SK-N-SH treated with all-trans-retinoic acid at 6 μM for 48 hours (cell line): ENCODE data around the gene CLSTN2.

Experiments
- ATAC-seq: fragments of 200-7000 bp; cut with Tn5 transposase; 3 replicates; pipeline ENCODE4 v1.9.1; 2020; ENCODE audit warnings: mild to moderate bottlenecking, moderate library complexity
- ARNTL ChIP-seq: fragments of 450-650 bp; formaldehyde crosslinking; IDR thresholded peaks from 2 replicates; pipeline ENCODE4 v1.5.0; 2020; ENCODE audit warnings: low read depth, mild to moderate bottlenecking, moderate library complexity, borderline replicate concordance
- CREB5 ChIP-seq: fragments of 250-450 bp; sonication (Bioruptor Pico); IDR thresholded peaks from 2 replicates; pipeline ENCODE4 v1.5.1; 2020; ENCODE audit warnings: low read depth, mild to moderate bottlenecking, moderate library complexity
- CSDC2 ChIP-seq: fragments of 250-450 bp; sonication (Bioruptor Pico); IDR thresholded peaks from 2 replicates; pipeline ENCODE4 v1.5.0; 2020; ENCODE audit warnings: mild to moderate bottlenecking, moderate library complexity
- ESRRG ChIP-seq: fragments of 250-450 bp; sonication (Bioruptor Pico); IDR thresholded peaks from 2 replicates; pipeline ENCODE4 v1.6.1; 2021; ENCODE audit warnings: mild to moderate bottlenecking
- OSR1 ChIP-seq: fragments of 250-450 bp; sonication (Bioruptor Pico); IDR thresholded peaks from 2 replicates; pipeline ENCODE4 v1.8.0; 2022; ENCODE audit warnings: moderate library complexity, mild to moderate bottlenecking, inconsistent platforms
- PATZ1 ChIP-seq: fragments of 250-450 bp; sonication (Bioruptor Pico); IDR thresholded peaks from 2 replicates; pipeline ENCODE4 v1.8.0; 2020; ENCODE audit warnings: mild to moderate bottlenecking, moderate library complexity, borderline replicate concordance
- PPARA ChIP-seq: fragments of 250-450 bp; sonication (Bioruptor Pico); IDR thresholded peaks from 2 replicates; pipeline ENCODE4 v1.5.0; 2020; ENCODE audit warnings: mild to moderate bottlenecking, borderline replicate concordance
- RARB ChIP-seq: fragments of 250-450 bp; sonication (Bioruptor Pico); IDR thresholded peaks from 2 replicates; pipeline ENCODE4 v1.8.0; 2021; ENCODE audit warnings: mild to moderate bottlenecking, moderate library complexity
- SNAI2 ChIP-seq: fragments of 250-450 bp; sonication (Bioruptor Pico); IDR thresholded peaks from 2 replicates; pipeline ENCODE4 v1.5.0; 2020; ENCODE audit warnings: mild to moderate bottlenecking, moderate library complexity
- TOX ChIP-seq: fragments of 250-450 bp; sonication (Bioruptor Pico); IDR thresholded peaks from 2 replicates; pipeline ENCODE4 v1.8.0; 2021; ENCODE audit warnings: mild to moderate bottlenecking, moderate library complexity, borderline replicate concordance
- TSHZ2 ChIP-seq: fragments of 250-450 bp; sonication (Bioruptor Pico); IDR thresholded peaks from 2 replicates; pipeline ENCODE4 v1.5.0; 2020; ENCODE audit warnings: mild to moderate bottlenecking, moderate library complexity
- ZC3H10 ChIP-seq: fragments of 250-450 bp; sonication (Bioruptor Pico); IDR thresholded peaks from 2 replicates; pipeline ENCODE4 v1.5.1; 2021; ENCODE audit warnings: mild to moderate bottlenecking, moderate library complexity
- ZFP30 ChIP-seq: fragments of 450-650 bp; formaldehyde crosslinking; IDR thresholded peaks from 2 replicates; pipeline ENCODE4 v1.5.0; 2022; ENCODE audit warnings: mild to moderate bottlenecking, moderate library complexity
- ZNF565 ChIP-seq: fragments of 450-650 bp; formaldehyde crosslinking; conservative IDR thresholded peaks from 2 replicates; pipeline ENCODE4 v1.5.0; 2020; ENCODE audit warnings: low read depth, mild to moderate bottlenecking, moderate library complexity
- ZNF8 ChIP-seq: fragments of 450-650 bp; formaldehyde crosslinking; IDR thresholded peaks from 2 replicates; pipeline ENCODE4 v1.5.0; 2020; ENCODE audit warnings: mild to moderate bottlenecking, moderate library complexity
- TF ChIP-seq, protein P1 (sequence below): fragments of 250-450 bp; sonication (Bioruptor Pico); IDR thresholded peaks from 2 replicates; pipeline ENCODE4 v1.5.1; 2021; ENCODE audit warnings: mild to moderate bottlenecking, moderate library complexity

CLSTN2 gene

DNA sequence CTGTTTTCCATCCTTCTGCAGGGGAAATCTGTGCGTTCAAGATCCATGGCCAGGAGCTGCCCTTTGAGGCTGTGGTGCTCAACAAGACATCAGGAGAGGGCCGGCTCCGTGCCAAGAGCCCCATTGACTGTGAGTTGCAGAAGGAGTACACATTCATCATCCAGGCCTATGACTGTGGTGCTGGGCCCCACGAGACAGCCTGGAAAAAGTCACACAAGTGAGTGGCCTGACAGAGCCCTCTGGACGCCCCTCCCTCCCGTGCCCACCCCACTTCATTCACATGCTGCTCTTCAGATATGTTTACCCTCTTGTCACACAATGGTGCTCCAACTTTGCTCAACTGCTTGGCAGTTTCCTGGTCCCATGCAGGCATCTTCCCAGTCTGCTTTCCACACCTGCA is 468.6 kb downstream of the CLSTN2 start (continued):
- TF ChIP-seq, protein P1, sequence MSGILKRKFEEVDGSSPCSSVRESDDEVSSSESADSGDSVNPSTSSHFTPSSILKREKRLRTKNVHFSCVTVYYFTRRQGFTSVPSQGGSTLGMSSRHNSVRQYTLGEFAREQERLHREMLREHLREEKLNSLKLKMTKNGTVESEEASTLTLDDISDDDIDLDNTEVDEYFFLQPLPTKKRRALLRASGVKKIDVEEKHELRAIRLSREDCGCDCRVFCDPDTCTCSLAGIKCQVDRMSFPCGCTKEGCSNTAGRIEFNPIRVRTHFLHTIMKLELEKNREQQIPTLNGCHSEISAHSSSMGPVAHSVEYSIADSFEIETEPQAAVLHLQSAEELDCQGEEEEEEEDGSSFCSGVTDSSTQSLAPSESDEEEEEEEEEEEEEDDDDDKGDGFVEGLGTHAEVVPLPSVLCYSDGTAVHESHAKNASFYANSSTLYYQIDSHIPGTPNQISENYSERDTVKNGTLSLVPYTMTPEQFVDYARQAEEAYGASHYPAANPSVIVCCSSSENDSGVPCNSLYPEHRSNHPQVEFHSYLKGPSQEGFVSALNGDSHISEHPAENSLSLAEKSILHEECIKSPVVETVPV (CRISPR knock-in tag), result no peak
- TF ChIP-seq OSR1 (CRISPR knock-in tag) (no peak), CSDC2 (CRISPR knock-in tag) (no peak), ARNTL (CRISPR knock-in tag) (no peak), ZNF8 (CRISPR knock-in tag) (no peak)

DNA sequence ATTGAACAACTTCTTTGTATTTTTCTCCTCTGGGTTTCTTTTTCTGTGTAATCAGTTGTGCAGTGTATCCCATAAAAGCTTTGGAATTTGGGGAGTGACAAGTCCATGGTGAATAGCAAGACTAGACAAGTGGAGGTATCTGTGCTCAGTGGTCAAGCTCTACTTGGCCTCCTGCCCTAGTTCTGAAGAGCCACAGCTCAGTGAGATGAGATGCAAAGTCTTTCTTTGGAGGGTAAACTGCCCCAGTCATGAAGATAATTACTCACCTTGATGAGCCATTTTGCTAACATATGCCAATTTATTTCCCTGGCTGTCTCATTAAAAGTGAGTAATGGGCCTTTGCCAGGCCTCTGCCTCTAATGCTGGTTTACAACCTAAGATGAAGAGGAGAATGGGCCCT is 471.7 kb downstream of the CLSTN2 start:
- no peak for ATAC-seq
- TF ChIP-seq OSR1 (CRISPR knock-in tag), result no peak
- no peak for TF ChIP-seq CREB5 (CRISPR knock-in tag)
- TF ChIP-seq SNAI2 (CRISPR knock-in tag), result no peak
- TF ChIP-seq ZFP30 (CRISPR knock-in tag), result no peak

- TF ChIP-seq OSR1 (CRISPR knock-in tag) (no peak), ZNF565 (no peak), ESRRG (CRISPR knock-in tag) (no peak), ARNTL (CRISPR knock-in tag) (no peak), CSDC2 (CRISPR knock-in tag) (no peak), TSHZ2 (CRISPR knock-in tag) (no peak), ZC3H10 (CRISPR knock-in tag) (no peak)
- TF ChIP-seq, all 23 proteins: peak for 0
- no peak for ATAC-seq
Measured at GRCh38 chr3:140408252-140408651, 473.3 kb downstream of the CLSTN2 start.

DNA sequence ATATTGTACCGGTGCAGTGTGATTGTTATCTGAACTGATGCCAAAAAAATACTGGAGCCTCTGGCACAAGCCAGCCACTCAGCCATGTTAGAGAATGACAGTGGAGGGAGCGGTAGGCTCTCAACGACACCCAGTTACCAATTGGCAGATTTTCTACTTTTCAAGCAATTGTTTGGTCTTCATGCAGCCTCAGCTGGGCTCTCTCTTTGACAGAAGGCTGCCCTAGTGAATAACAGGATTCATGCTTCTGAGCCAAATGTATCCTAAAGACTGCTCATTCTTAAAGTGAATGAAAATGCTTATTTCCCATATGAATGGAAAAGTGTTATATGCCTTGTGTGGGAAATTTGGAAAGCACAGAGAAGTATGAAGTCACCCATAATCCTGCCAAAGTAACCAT is 481.7 kb downstream of the CLSTN2 start:
- TF ChIP-seq PATZ1 (CRISPR knock-in tag), result no peak
- no peak for TF ChIP-seq TOX (CRISPR knock-in tag)
- no peak for TF ChIP-seq SNAI2 (CRISPR knock-in tag)
- no peak for TF ChIP-seq ZNF565
- TF ChIP-seq PPARA (CRISPR knock-in tag), result no peak
- no peak for TF ChIP-seq OSR1 (CRISPR knock-in tag)
- no peak for TF ChIP-seq ZC3H10 (CRISPR knock-in tag)
- no peak for TF ChIP-seq TSHZ2 (CRISPR knock-in tag)
- TF ChIP-seq RARB (CRISPR knock-in tag), result no peak

More for the DNA sequence above, 481.7 kb downstream of the CLSTN2 start:
- ATAC-seq, result no peak
